Neuron (in vitro differentiated cells): ENCODE measurements around the gene EZR.

Experiments used
- H2AFZ ChIP-seq: one replicate; pipeline ENCODE4 v1.6.1; 2013; ENCODE audit warnings: low read depth, mild to moderate bottlenecking, inconsistent platforms, low read length, moderate library complexity
- H3K27me3 ChIP-seq: one replicate; pipeline ENCODE4 v1.6.1; 2013; ENCODE audit warnings: low read length; ENCODE audit not compliant: insufficient read depth
- H3K36me3 ChIP-seq: one replicate; pipeline ENCODE4 v1.6.1; 2013; ENCODE audit warnings: low read length; ENCODE audit not compliant: insufficient read depth
- H3K4me1 ChIP-seq: one replicate; pipeline ENCODE4 v1.6.1; 2013; ENCODE audit warnings: low read length; ENCODE audit not compliant: insufficient read depth
- H3K4me3 ChIP-seq: 2 replicates; pipeline ENCODE4 v1.5.1; 2013; ENCODE audit warnings: mild to moderate bottlenecking, low read length, moderate library complexity
- H3K9me3 ChIP-seq: one replicate; pipeline ENCODE4 v1.6.1; 2013; ENCODE audit warnings: low read length

Gene EZR

DNA sequence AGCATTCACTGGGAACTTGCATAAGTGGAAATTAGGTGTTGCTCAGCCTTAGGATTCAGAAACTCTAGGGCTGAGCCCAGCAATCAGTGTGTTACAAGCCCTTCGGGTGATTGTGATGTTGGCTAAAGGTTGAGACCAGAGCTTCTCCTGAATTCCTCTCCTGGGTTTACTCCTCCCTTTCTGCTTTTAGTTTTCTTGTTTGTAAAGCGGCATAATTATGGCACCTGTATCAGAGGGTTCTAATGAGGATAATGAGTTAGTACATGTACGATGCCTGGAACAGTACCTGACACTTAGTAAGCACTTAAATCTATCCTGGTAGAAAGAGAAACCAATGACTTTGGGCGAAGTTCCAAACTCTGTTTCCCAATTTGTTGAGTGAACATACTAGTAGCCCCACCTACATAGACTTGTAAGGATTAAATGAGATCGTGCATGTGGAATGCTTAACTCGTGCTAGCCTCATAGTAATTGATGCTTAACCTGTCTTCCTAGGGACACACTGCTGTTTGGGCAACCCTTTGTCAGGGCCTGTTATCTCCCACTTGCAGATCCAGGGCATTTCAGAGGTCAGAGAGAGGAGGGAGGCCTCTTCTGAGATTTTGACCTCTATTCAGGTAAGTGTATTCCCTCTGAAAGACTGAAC is 932 bp upstream of the EZR start:
- H3K4me3 ChIP-seq, result no peak overlapping the region
- peaks cover 19% of the 10 kb centered on the region for H3K4me1 ChIP-seq
- H3K27me3 ChIP-seq, result no peaks in the 10 kb centered on the region
- no peaks in the 10 kb centered on the region for H3K36me3 ChIP-seq
- H3K9me3 ChIP-seq, result no peaks in the 10 kb centered on the region
- H2AFZ ChIP-seq, result no peak overlapping the region

DNA sequence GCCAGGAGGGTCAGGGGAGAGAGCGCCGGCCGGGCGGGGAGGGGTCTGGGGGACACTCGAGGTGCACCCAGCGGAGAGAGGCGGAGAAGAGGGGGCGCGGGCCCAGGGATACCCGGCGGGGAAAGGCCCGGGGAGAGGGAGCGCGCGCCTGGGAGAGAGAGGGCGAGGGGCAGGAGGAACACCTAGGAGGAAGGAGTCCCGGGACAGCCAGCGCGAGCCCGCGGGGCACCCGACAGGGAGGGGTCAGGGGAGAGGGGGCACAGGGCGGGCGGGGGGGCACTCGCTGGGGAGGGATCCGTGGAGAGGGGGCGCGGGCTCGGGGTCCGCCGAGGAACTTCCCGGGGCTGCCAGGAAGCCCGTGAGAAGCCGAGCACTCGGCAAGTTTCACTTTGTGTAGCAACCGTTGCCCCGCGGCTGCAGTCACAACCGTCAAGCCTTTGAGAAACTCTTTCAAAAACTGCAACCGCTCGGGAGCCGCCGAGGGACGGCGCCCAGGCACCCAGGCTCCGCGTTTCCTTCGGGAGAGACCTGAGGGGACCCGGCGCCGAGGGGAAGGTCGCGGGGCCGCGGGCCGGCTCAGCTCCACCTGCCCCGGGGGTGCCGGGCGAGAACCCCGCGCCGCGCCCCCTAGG is 471 bp downstream of the EZR start:
- Histone ChIP-seq H3K36me3 (peaks cover 2% of the 10 kb centered on the region), H3K4me1 (peaks cover 20% of the 10 kb centered on the region), H3K27me3 (no peaks in the 10 kb centered on the region)

DNA sequence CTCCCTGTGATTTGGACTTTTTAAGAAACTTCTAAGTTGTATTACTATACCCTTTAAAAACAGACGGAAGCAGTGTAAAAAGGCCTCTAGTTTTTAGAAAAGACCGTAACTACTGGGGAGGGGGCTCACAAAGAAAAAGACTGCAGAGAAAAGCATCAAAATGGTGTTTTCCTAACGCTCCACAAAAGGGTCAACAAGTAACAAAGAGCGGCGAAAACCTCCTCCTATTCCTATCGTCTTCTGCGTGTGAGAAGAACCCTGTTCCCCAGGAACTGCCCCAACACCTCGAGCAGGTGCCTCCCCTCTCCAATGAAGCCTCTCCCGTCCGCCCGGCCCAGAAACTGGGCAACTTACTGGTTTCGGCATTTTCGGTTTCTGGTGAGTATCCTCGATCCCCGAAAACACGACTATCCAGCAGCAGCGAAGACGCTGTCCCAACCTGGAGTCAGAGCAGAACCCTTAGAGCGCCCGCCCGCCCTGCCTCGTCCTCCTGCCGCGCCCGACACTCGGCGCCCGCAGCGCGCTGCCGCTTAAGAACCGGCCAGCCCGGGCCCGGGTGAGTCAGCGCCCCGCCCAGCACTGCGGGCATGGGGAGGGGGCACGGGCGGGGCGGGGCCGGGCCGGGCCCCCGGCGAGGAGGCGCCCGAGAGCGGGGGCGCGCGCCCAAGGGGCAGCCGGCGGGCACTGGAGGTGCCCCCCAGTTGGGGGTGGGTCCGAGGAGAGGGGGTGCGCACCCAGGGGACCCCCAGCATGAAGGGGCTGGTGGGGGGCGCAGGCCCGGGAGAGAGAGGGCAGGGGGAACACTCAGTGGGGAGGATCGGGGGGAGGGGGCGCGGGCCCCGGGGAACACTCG is 1.2 kb downstream of the EZR start:
- Histone ChIP-seq H2AFZ (peak overlapping the region; percentile 64), H3K27me3 (no peaks in the 10 kb centered on the region), H3K4me1 (peaks cover 20% of the 10 kb centered on the region)

More for the DNA sequence above, 471 bp downstream of the EZR start:
- peak overlapping the region; percentile 92 for H2AFZ ChIP-seq
- H3K4me3 ChIP-seq, result peak overlapping the region; percentile 64
- H3K9me3 ChIP-seq, result no peaks in the 10 kb centered on the region

DNA sequence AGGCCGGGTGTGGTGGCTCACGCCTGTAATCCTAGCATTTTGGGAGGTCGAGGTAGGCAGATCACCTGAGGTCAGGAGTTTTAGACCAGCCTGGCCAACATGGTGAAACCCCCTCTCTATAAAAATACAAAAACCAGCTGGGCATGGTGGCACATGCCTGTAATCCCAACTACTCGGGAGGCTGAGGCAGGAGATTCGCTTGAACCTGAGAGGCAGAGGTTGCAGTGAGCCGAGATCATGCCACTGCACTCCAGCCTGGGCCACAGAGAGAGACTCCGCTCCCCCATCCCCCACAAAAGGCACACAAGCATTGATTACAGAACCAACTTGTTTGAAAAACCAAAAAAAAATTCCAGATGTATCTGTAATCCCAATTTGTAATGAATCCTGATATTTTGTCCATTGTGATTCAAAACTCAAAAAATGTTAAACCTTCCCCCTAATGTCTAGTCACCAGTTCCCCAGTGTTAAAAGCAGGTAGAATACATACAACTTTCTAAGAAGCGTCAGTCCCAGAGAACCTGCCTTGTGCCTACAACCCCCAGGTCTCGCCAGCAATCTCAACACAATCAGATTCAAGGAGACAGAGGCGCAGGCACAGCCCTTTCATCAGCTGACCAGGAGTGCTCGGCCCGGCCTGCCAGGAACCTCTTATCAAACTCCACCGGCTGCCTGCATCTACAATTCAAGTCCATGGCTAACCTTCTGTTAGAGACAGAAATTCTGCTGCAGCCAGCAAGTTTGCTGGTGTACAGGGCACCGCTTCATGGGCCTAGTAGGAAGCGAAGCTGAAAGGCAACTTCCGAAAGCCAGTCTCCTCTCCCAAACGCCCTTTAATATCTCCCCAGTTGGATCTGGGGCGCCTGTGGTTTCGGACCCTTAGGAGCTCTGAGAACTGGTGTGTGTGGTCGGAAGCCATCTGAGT is 2.1 kb downstream of the EZR start:
- peaks cover 20% of the 10 kb centered on the region for H3K4me1 ChIP-seq
- H3K4me3 ChIP-seq, result peak overlapping the region; percentile 64
- peaks cover 2% of the 10 kb centered on the region for H3K36me3 ChIP-seq
- H3K9me3 ChIP-seq, result no peaks in the 10 kb centered on the region
- peak overlapping the region; percentile 64 for H2AFZ ChIP-seq
- no peaks in the 10 kb centered on the region for H3K27me3 ChIP-seq

More for the DNA sequence above, 1.2 kb downstream of the EZR start:
- H3K4me3 ChIP-seq, result peak overlapping the region; percentile 64
- peaks cover 2% of the 10 kb centered on the region for H3K36me3 ChIP-seq
- no peaks in the 10 kb centered on the region for H3K9me3 ChIP-seq

DNA sequence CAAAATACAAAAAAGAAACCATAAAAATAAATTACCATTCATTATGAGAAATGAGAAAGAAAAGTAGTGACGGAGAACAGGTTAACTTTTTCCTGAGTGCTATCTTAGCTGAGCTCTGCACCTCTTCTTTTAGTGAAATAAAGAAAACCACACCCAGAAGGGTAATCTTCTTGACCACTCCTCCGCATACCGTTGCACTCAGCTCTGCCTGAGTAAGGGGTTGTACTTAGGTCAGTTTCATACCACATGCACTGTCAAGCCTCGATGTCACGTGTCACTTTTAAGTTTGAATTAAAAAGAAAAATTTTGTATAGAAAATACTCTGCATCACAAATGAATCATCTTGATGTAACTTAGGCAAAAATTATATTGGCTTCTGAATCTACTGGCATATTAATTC is 2.8 kb downstream of the EZR start:
- Histone ChIP-seq H3K4me3 (peak overlapping the region; percentile 12), H3K36me3 (peaks cover 2% of the 10 kb centered on the region), H3K27me3 (no peaks in the 10 kb centered on the region), H3K4me1 (peaks cover 20% of the 10 kb centered on the region), H3K9me3 (no peaks in the 10 kb centered on the region), H2AFZ (no peak overlapping the region)

DNA sequence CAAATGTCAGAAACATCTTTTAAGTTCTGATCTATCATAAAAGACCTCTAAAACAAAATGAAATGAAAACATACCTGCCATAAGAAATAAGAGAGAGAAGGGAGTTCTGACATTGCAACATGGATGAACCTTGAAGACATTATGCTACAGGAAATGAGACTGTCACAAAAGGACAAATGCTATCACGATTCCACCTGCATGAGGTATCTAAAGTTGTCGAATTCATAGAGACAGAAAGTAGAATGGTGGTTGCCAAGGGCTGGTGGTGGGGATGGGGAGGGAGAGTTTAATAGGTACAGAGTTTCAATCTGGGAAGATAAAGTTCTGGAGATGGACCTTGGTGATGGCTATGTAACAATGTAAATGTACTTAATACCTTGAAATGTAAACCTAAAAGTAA is 3.3 kb downstream of the EZR start:
- Histone ChIP-seq H3K4me1 (peaks cover 20% of the 10 kb centered on the region), H3K9me3 (no peaks in the 10 kb centered on the region), H3K27me3 (no peaks in the 10 kb centered on the region), H2AFZ (no peak overlapping the region), H3K4me3 (no peak overlapping the region), H3K36me3 (peaks cover 2% of the 10 kb centered on the region)

DNA sequence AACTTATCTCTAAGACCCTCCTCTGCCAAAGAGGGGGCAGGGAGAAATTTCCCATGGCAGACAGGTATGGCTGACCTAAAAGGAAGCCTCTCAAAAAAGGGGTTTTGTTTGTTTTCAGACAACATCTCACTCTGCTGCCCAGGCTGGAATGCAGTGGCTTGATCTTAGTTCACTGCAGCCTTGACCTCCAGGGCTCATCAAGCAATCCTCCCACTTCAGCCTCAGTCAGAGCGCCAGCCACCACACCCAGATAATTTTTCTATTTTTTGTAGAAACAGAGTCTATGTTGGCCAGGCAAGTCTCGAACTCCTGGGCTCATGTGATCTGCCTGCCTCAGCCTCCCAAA is 3.8 kb downstream of the EZR start:
- Histone ChIP-seq H3K4me1 (peaks cover 21% of the 10 kb centered on the region), H3K27me3 (no peaks in the 10 kb centered on the region), H3K9me3 (no peaks in the 10 kb centered on the region), H3K4me3 (no peak overlapping the region), H3K36me3 (peaks cover 2% of the 10 kb centered on the region), H2AFZ (no peak overlapping the region)

DNA sequence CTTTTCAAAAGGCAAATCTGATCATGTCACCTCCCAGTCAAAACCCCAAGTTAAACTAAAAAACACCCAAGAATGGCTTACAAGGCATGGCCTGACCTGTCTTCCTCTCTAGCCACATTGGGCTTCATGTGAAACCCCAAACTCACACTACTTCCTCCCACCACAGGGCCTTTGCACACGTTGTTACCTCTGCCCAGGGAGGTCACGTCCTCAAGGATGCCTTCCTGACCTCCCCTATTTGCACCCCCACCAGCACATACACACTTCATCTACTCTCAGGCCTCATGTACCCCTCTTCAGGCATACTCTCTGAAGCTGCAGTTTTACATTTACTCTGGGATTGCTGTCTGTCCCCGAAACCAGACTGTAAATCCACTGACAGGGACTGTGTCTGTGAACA is 6.1 kb downstream of the EZR start:
- H2AFZ ChIP-seq, result no peak overlapping the region
- H3K4me3 ChIP-seq, result no peak overlapping the region
- peaks cover 26% of the 10 kb centered on the region for H3K4me1 ChIP-seq
- H3K36me3 ChIP-seq, result peaks cover 8% of the 10 kb centered on the region
- H3K27me3 ChIP-seq, result no peaks in the 10 kb centered on the region
- H3K9me3 ChIP-seq, result no peaks in the 10 kb centered on the region

DNA sequence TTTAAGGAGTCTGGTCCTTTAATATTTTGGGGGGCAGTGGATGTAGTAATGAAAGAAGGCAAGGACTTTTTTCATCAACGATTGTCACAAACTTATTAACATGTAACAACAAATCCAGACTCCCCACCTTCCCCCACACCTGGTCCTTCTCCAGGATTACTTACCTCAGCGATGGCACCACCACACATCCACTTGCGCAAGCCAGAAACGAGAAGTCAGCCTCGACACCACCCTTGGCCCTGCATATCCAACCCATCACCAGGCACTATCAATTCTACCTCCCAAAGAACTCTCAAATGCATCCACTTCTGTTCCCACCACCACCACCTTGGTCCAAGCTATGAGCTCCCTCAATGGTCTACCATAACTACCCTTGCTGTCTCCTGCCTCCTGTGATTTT is 6.6 kb downstream of the EZR start:
- Histone ChIP-seq H3K4me3 (no peak overlapping the region), H3K4me1 (peaks cover 26% of the 10 kb centered on the region), H3K27me3 (no peaks in the 10 kb centered on the region), H3K9me3 (no peaks in the 10 kb centered on the region), H2AFZ (no peak overlapping the region), H3K36me3 (peaks cover 8% of the 10 kb centered on the region)

DNA sequence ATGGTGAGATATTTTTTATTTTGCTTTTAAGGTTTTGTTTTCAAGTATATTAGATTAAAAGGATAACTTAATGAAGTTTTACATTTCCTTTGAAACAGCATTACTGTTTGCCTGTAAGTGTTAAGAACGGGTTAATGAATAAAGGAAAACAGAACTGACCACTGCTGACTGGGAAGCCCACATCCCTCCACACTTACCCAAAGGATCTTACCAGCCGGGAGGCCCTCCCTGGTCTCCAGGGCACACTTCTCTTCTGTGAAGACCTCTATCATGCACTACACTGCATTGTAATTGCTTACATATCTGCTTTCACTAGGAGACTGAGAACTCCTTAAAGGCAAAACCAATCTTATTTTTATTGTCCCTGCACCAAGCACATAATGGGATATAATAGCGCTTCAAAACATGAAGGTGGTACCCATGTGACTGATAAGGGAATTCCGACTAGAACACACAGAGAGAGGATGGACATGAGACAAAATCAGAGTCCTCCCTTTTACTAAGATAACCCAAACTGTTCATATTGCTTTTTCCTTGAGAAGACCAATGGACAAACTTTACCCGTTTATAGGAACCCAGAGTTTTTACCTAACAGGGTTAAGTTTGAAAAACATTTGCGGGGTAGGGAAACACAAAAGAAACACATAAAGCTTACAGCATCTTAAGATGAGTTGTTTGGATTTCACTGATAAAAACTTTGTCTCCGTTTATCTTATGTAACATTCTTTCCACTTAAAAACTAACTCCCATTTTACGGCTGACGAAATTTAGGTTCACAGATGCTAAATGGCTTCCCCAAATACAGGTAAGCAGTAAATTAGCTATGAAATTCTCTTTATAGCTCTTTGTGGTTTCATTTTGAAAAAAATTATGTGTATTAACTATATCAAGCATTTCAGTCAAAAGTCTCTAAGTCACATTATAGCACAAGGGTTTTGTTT is 8.7 kb downstream of the EZR start:
- peaks cover 10% of the 10 kb centered on the region for H3K4me1 ChIP-seq
- H2AFZ ChIP-seq, result no peak overlapping the region
- no peak overlapping the region for H3K4me3 ChIP-seq
- peaks cover 8% of the 10 kb centered on the region for H3K36me3 ChIP-seq
- no peaks in the 10 kb centered on the region for H3K9me3 ChIP-seq
- no peaks in the 10 kb centered on the region for H3K27me3 ChIP-seq

DNA sequence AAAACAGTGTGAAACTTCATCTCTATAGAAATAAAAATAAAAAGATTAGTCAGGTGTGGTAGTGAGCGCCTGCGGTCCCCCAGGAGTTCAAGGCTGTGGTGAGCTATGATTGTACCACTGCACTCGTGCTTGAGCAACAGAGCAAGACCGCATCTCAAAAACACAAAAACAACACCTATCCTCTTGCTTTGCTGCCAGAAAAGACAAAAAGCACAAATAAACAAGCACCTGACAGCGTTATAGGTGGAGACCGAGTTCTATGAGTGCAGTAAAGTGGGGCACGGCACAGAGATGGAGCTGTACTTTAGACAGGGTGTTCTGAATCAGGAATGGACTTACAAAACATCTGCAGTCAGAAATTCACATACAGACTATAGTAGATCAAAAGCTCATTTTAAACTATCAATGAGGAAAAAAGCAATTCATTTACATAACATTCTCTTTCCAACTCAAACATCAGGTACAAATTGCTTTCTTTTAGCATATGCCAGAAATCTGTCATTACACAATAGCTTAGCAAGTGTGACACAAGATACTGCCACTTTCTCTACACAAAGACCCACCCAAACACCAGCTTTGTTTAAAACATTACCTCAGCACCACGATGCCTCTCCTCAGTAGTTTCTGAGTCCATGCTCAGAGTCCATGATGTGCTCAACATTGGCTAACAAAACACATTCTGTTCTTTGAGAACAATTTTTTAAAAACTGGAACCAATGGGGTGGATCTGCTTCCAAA is 10.1 kb downstream of the EZR start:
- H3K27me3 ChIP-seq, result no peaks in the 10 kb centered on the region
- H3K4me3 ChIP-seq, result no peak overlapping the region
- peaks cover 8% of the 10 kb centered on the region for H3K36me3 ChIP-seq

More for the DNA sequence above, 10.1 kb downstream of the EZR start:
- Histone ChIP-seq H3K4me1 (peaks cover 10% of the 10 kb centered on the region), H2AFZ (no peak overlapping the region), H3K9me3 (no peaks in the 10 kb centered on the region)
